SJCRH30 (cell line): ENCODE data around the gene TRUB1. TPM values are rescaled to one million over a fixed set of nuclear protein-coding genes. Genes with fewer than 3 reads are reported as not detected.

ENCODE experiments used
- DNase-seq, 2 experiments: peaks; one replicate each; pipeline ENCODE4 v3.0.0-alpha.2; 2015 to 2020
- H3K27ac ChIP-seq: fragments of 250-450 bp; sonication (Bioruptor Pico); 2 replicates; pipeline ENCODE4 v1.5.1; 2020; ENCODE audit warnings: mild to moderate bottlenecking, moderate library complexity
- H3K27me3 ChIP-seq: fragments of 250-450 bp; sonication (Bioruptor Pico); 2 replicates; pipeline ENCODE4 v1.5.1; 2020; ENCODE audit warnings: mild to moderate bottlenecking, moderate library complexity
- H3K36me3 ChIP-seq: fragments of 250-450 bp; sonication (Bioruptor Pico); 2 replicates; pipeline ENCODE4 v1.5.1; 2020; ENCODE audit warnings: mild to moderate bottlenecking, moderate library complexity
- H3K4me1 ChIP-seq: fragments of 250-450 bp; sonication (Bioruptor Pico); 2 replicates; pipeline ENCODE4 v1.5.1; 2020; ENCODE audit warnings: mild to moderate bottlenecking, moderate library complexity
- H3K4me3 ChIP-seq: fragments of 250-450 bp; sonication (Bioruptor Pico); 2 replicates; pipeline ENCODE4 v1.5.1; 2020; ENCODE audit warnings: mild to moderate bottlenecking, moderate library complexity
- H3K9me3 ChIP-seq: fragments of 250-450 bp; sonication (Bioruptor Pico); replicated peaks from 2 replicates; pipeline ENCODE4 v1.5.1; 2020; ENCODE audit warnings: mild to moderate bottlenecking, moderate library complexity
- total RNA-seq: library from RNA; depleted of rRNA; stranded (reverse); fragments of >200 nt; shearing (Covaris generic); gene quantifications from 2 replicates; pipeline ENCODE4 v1.2.3, GENCODE V29; 2014

Gene TRUB1
- total RNA-seq, 1 experiment from 2014 or later: 29.7 TPM

DNA sequence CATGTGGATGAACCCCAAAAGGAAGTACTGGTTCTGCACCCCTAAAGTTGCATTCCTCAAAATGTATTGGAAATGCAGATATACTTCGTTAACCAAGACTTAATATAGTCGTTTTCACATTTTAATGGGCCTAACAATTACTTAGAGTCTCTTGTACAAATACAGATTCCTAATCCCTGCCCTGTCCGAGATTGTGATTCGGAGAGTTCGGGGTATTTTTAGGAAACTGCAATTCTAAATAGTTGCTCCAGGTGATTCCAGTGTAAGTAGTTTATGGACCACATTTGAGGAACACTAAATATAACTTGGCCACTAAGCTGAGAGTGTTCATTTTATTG is 830 bp downstream of the TRUB1 start:
- no peaks in the 10 kb centered on the region for H3K9me3 ChIP-seq
- peak overlapping the region; percentile 78; the same call in 1 of the 2 replicates for H3K27ac ChIP-seq
- no peaks in the 10 kb centered on the region for H3K4me1 ChIP-seq
- DNase-seq: no peak
- H3K4me3 ChIP-seq: peak overlapping the region; percentile 94
- no peaks in the 10 kb centered on the region for H3K27me3 ChIP-seq
- peaks cover 10% of the 10 kb centered on the region for H3K36me3 ChIP-seq

DNA sequence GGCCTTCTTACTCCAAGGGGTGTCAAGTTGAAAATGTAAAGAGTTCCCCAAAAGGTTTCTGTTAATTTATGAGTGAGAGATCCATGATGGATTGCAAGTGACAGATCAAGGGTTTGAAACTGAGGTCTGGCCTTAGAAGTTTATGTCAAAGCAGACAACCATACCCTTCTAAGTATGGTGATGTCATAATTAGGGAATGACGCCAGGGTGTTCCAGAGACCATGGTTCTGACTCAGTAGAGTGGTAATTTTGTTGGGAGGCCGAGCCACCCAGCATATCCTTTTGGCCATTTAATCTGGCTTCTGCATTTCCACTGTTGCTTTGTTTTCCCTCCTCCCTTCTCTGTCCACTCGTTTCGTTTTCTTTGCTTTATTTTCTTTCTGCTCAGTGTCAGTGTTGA is 2.7 kb downstream of the TRUB1 start:
- Histone ChIP-seq H3K9me3 (no peaks in the 10 kb centered on the region), H3K27ac (no peak overlapping the region), H3K4me1 (no peaks in the 10 kb centered on the region), H3K27me3 (no peaks in the 10 kb centered on the region), H3K4me3 (no peak overlapping the region), H3K36me3 (peaks cover 17% of the 10 kb centered on the region)
- no peak for DNase-seq

DNA sequence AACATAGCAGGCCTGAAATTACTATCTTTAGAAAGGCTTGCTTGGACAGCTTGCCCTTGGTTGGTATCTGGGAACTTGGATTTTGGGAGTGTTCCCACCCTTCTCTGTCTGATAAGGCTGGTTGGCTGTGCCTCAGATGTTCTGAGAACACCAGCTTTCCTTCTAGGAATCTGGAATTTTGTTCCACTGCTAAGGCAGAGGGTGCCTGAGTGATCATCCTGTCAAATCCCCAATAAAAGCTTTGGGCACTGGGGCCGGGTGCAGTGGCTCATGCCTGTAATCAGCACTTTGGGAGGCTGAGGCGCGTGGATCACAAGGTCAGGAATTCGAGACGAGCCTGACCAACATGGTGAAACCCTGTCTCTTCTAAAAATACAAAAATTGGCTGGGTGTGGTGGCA is 5.0 kb downstream of the TRUB1 start:
- H3K27me3 ChIP-seq: no peaks in the 10 kb centered on the region
- DNase-seq: no peak
- H3K4me3 ChIP-seq: no peak overlapping the region
- H3K36me3 ChIP-seq: peaks cover 22% of the 10 kb centered on the region
- H3K27ac ChIP-seq: no peak overlapping the region
- no peaks in the 10 kb centered on the region for H3K9me3 ChIP-seq
- H3K4me1 ChIP-seq: no peaks in the 10 kb centered on the region

DNA sequence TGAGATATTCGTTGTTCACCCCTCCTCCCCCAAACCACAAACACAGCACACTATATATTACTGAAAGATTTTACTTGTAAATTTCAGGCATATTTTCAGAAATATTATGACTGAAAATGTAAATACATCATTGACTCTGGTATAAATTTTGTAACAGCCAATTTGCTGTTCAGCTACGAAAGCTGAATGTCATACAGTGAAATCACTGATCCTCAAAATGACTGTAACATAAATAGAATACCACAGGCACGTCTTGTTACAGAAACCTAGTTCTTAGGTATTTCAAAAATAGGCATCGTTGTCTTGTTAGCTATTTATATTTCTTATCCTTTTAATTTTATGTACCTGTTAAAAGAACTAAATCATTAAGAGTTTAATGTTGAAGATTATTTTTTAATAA is 15.1 kb downstream of the TRUB1 start:
- H3K27me3 ChIP-seq: no peaks in the 10 kb centered on the region
- H3K4me1 ChIP-seq: no peaks in the 10 kb centered on the region
- H3K4me3 ChIP-seq: no peak overlapping the region
- H3K9me3 ChIP-seq: no peaks in the 10 kb centered on the region
- H3K27ac ChIP-seq: no peak overlapping the region
- DNase-seq: no peak
- H3K36me3 ChIP-seq: peaks cover 8% of the 10 kb centered on the region

DNA sequence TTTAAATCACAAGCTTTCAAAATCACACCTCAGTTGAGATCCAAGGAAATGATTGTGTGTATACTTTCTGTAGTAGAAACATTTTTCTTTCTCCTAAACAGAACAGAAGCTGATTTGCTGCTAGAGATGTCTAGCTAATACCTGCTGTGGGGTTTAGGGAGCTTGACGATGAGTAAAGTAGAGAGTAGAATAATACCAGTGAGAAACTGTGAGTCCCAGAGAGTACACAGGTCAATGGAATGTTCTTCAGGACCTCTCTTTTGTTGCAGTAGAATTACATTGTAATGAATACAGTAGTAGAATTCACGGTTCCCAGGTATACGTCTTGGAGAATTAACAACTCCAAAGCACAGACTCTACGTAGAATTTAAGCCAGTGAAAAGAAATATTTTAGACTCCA is 18.0 kb downstream of the TRUB1 start:
- Histone ChIP-seq H3K4me1 (no peaks in the 10 kb centered on the region), H3K27ac (no peak overlapping the region)

DNA sequence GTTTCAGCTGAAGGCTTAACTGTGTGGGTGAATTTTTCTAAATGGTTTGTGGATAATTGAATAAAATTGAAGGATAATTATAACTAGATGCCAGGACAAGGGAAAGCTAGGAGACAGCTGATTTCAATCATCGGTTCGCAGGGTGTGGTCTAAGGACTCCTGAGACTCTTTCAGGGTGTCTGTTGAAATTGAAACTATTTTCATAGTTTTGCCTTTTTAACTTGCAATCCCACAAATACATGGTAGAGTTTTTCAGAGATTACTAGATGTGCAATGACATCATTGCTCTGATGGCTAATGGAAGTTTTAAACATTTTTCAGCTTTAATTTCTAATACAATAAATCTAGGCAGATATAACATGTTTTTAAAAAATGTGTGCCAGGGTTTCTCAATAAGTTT is 18.5 kb downstream of the TRUB1 start:
- no peaks in the 10 kb centered on the region for H3K4me1 ChIP-seq
- no peak overlapping the region for H3K27ac ChIP-seq
- no peaks in the 10 kb centered on the region for H3K27me3 ChIP-seq
- no peaks in the 10 kb centered on the region for H3K9me3 ChIP-seq
- H3K4me3 ChIP-seq: no peak overlapping the region
- DNase-seq: no peak
- peaks cover 8% of the 10 kb centered on the region; the same call in 1 of the 2 replicates for H3K36me3 ChIP-seq

More for the DNA sequence above, 18.0 kb downstream of the TRUB1 start:
- Histone ChIP-seq H3K36me3 (peaks cover 8% of the 10 kb centered on the region), H3K9me3 (no peaks in the 10 kb centered on the region), H3K27me3 (no peaks in the 10 kb centered on the region), H3K4me3 (no peak overlapping the region)
- DNase-seq: no peak

DNA sequence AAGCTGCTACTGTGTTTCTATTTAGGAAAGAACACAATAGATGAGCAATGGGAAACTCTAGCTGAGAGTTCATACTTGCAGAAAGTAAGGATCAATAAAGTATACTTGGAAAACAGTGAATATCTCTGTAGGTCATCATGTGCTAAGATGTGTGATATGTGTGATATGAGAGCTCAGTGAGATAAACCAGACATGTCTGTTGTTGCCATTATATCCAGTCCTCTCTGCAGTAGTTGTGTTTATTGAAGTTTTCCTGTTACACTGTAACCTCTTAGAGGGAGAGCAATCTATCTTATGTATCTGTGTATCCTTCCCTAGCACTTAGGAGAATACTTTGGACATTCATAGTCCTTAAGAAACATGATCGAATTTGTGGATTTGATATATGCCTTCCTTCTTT is 19.1 kb downstream of the TRUB1 start:
- Histone ChIP-seq H3K9me3 (no peaks in the 10 kb centered on the region), H3K36me3 (peaks cover 8% of the 10 kb centered on the region; the same call in 1 of the 2 replicates), H3K27ac (no peak overlapping the region), H3K4me1 (no peaks in the 10 kb centered on the region), H3K4me3 (no peak overlapping the region), H3K27me3 (no peaks in the 10 kb centered on the region)
- DNase-seq: no peak

DNA sequence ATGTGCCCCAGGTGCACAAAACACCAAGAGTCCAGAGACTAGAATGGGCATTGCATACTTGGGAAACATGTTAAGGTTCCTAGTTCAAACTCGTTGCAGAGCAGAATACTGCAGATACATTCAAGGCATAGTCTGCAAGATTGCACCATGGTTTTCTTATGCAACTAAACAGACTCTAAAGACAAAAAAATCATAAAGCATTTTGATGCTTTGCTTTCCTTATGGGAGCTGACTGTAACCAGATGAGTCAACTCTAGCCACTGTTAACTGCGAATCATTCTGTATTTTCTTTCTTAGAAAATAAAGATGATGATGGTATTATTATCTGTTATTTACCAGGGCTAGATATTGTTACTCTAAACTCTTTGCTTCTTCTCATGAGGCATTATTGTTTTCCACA is 19.7 kb downstream of the TRUB1 start:
- H3K27me3 ChIP-seq: no peaks in the 10 kb centered on the region
- peaks cover 11% of the 10 kb centered on the region; the same call in 1 of the 2 replicates for H3K36me3 ChIP-seq
- no peak overlapping the region for H3K4me3 ChIP-seq
- H3K4me1 ChIP-seq: no peaks in the 10 kb centered on the region
- H3K27ac ChIP-seq: no peak overlapping the region
- H3K9me3 ChIP-seq: no peaks in the 10 kb centered on the region
- DNase-seq: no peak

DNA sequence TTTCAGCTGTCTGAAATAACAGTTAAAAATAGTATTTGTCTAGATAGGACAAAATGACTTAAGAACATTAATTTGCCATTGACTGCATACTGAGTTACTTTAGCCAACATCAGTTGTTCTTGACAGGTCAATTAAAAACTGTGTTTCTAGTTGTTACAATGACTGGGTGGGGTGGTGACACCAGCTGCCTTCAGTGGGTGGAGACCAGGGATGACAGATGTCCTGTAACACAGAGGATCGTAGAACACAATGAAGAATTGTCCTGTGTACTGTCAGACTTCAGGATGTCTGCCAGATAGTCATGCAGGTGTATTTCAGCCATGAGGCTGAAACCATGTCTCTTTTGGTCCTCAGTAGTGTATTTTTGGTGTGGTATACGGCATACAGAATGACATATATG is 24.4 kb downstream of the TRUB1 start:
- Histone ChIP-seq H3K27ac (no peak overlapping the region), H3K4me1 (no peaks in the 10 kb centered on the region), H3K9me3 (no peaks in the 10 kb centered on the region), H3K36me3 (peaks cover 16% of the 10 kb centered on the region), H3K27me3 (no peaks in the 10 kb centered on the region), H3K4me3 (no peak overlapping the region)
- no peak for DNase-seq

DNA sequence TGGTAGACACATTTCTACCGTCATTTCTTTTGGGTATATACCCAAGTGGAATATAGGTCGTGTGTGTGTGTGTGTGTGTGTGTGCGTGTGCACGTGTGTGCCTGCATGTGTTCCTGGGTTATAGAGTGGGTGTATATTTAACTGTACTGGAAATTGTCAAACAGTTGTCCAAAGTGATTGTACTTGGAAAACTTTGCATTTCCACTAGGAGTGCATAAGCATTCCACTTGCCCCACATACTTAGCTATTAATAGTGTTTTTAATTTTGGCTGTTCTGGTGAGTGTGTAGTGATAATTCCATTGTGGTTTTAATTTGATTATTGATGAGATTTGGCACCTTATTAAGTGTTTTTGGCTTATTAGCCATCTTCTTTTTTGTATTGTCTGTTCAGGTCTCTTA is 25.9 kb downstream of the TRUB1 start:
- Histone ChIP-seq H3K27ac (no peak overlapping the region), H3K9me3 (no peaks in the 10 kb centered on the region), H3K4me1 (no peaks in the 10 kb centered on the region), H3K4me3 (no peak overlapping the region), H3K27me3 (no peaks in the 10 kb centered on the region), H3K36me3 (peaks cover 16% of the 10 kb centered on the region)
- no peak for DNase-seq

DNA sequence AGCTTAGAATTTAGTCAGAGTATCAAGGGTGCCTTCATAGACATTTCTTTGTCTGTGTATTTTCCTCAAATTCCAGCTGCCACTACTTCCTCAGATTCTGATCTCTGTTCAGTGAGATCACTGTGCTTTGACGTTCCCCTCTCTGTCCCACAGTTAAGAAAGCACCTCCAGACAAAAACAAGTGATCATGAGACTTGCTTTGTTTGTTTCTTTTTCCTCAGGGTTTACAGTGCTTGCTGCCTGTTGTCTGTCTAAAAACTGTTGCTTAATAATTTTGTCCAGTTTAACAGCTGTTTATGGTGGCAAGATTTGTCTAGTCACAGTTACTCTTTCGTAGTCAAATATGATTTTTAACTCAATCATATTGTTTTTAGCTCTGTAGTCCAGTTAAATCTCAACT is 29.1 kb downstream of the TRUB1 start:
- Histone ChIP-seq H3K4me3 (no peak overlapping the region), H3K27ac (no peak overlapping the region; the same call in 1 of the 2 replicates)
- peak in 1 of 2 experiments; percentile 26 for DNase-seq

DNA sequence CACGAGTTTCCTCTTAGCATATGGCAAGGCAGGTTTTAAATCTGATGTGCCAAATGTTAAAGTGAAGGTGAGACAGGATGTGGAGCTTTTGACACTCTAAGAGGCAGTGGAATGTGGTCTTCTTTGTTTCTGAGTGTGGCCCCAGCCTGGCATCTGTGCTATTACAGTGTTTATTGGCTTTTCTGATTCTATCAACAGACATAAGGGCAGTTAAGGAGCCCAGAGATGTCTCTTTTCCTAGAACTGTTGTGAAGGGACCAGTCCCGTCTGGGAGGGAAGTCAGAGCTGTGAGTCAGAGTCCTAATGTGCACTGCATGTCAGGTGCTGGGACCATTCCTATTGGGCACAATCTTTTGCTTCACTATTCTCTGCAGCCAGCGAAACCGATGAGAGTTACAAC is 32.5 kb downstream of the TRUB1 start:
- peaks cover 11% of the 10 kb centered on the region for H3K36me3 ChIP-seq
- no peaks in the 10 kb centered on the region for H3K4me1 ChIP-seq
- DNase-seq: no peak
- H3K27ac ChIP-seq: no peak overlapping the region
- no peaks in the 10 kb centered on the region for H3K27me3 ChIP-seq
- no peaks in the 10 kb centered on the region for H3K9me3 ChIP-seq
- H3K4me3 ChIP-seq: no peak overlapping the region

More for the DNA sequence above, 29.1 kb downstream of the TRUB1 start:
- Histone ChIP-seq H3K27me3 (no peaks in the 10 kb centered on the region), H3K9me3 (no peaks in the 10 kb centered on the region), H3K36me3 (peaks cover 10% of the 10 kb centered on the region), H3K4me1 (no peaks in the 10 kb centered on the region)

DNA sequence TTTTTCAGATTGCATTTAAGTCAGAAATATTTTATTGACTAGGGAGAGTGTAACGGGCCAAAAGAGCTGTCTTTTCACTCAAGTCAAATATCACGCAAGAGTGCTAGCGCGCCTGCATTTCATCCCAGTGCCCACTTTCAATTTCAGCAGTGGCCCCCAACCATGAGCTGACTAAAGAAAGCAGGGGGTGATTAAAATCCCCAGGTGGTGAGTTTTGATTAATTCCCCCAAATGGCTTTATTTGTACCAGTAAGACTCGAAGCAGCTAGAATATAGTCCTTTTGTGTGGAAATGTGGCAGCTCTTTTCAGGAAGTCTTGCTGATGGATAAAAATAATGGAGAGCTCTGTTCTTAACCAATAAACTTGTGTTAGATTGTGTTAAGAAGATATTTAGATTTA is 35.3 kb downstream of the TRUB1 start:
- peaks cover 7% of the 10 kb centered on the region for H3K36me3 ChIP-seq
- no peaks in the 10 kb centered on the region for H3K9me3 ChIP-seq
- H3K27ac ChIP-seq: no peak overlapping the region
- H3K4me3 ChIP-seq: no peak overlapping the region
- no peaks in the 10 kb centered on the region for H3K4me1 ChIP-seq
- no peak for DNase-seq
- H3K27me3 ChIP-seq: no peaks in the 10 kb centered on the region

DNA sequence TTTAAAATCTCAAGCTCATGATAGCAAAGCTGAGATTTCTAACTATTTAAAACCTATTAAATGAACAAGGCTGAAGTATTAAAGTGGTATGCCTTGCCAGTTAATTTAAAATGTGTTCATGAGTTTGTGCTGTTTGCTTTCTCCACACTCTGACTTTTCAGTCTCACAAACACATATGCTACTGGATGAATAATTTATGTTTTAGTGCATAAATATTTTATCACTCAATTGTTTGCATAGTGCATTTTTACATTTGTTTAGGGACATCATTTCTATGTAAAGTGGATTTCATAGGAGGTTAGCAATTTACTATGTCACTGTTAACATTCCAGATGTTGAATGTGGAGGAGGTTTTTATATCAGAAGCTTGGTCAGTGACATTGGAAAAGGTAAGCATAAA is 36.0 kb downstream of the TRUB1 start:
- Histone ChIP-seq H3K27me3 (no peaks in the 10 kb centered on the region), H3K4me1 (no peaks in the 10 kb centered on the region), H3K27ac (no peak overlapping the region), H3K9me3 (no peaks in the 10 kb centered on the region), H3K36me3 (peaks cover 7% of the 10 kb centered on the region), H3K4me3 (no peak overlapping the region)
- no peak for DNase-seq

DNA sequence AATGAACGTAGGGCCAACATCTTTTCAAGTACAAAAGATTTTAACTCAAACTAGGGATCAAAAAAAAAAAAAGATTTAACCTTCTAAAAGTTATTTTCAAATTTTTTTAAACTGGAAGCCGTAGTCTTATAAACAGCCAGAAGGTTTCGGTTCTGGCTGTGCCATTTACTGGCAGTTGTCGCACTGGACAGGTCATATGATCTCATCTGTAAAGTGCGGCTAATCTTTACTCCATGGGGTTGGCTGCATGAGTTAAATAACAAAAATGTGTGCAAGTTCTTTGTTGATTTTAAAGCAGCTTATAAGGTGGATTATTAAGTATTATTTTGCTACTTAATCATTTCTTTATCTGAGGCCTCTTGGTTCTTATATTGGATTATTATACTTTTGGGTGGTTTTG is 36.6 kb downstream of the TRUB1 start:
- H3K27ac ChIP-seq: no peak overlapping the region
- no peaks in the 10 kb centered on the region for H3K27me3 ChIP-seq
- H3K4me1 ChIP-seq: no peaks in the 10 kb centered on the region
- DNase-seq: no peak
- H3K36me3 ChIP-seq: peaks cover 7% of the 10 kb centered on the region
- no peak overlapping the region for H3K4me3 ChIP-seq
- no peaks in the 10 kb centered on the region for H3K9me3 ChIP-seq

DNA sequence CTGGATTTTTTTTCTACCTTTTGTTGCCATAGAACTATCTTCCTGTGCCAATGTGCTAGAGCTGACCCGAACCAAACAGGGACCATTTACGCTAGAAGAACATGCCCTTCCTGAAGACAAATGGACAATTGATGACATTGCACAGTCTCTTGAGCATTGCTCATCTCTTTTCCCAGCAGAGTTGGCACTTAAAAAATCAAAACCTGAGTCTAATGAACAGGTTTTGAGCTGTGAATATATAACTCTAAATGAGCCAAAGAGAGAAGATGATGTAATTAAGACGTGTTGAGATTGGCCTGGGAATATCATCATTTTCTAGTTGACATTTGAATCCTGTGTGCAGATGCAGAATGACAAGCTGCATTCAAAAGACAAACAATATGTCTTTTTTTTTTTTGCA is 37.1 kb downstream of the TRUB1 start:
- peaks cover 7% of the 10 kb centered on the region for H3K36me3 ChIP-seq

DNA sequence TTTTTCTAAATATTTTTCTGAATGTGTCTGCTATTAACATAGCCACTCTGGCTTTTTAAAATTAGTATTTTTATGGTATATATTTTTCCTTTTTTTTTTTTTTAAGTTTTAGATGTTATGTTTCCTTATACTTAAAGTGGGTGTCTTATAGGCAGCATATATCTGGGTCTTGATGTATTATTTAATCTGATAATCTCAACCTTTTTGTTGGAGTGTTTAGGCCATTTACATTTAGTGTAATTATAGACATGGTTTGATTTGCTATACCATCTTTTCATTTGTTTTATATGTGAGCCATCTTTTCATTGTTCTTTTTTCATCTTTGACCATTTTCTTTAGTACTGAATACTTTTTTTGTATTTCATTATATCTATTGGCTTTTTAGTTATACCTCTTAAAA is 45.0 kb downstream of the TRUB1 start:
- no peak for DNase-seq
- no peaks in the 10 kb centered on the region for H3K4me1 ChIP-seq
- no peaks in the 10 kb centered on the region for H3K9me3 ChIP-seq
- no peaks in the 10 kb centered on the region; the same call in 1 of the 2 replicates for H3K36me3 ChIP-seq
- no peak overlapping the region for H3K27ac ChIP-seq
- H3K4me3 ChIP-seq: no peak overlapping the region
- H3K27me3 ChIP-seq: no peaks in the 10 kb centered on the region

More for the DNA sequence above, 37.1 kb downstream of the TRUB1 start:
- H3K27me3 ChIP-seq: no peaks in the 10 kb centered on the region
- H3K9me3 ChIP-seq: no peaks in the 10 kb centered on the region
- H3K27ac ChIP-seq: no peak overlapping the region
- no peaks in the 10 kb centered on the region for H3K4me1 ChIP-seq
- DNase-seq: no peak
- no peak overlapping the region for H3K4me3 ChIP-seq
